H9 (cell line): ENCODE data around the gene CDH9. TPM values are rescaled to one million over a fixed set of nuclear protein-coding genes. Genes with fewer than 3 reads are reported as not detected.

Experiments used
- DNase-seq: peaks from one replicate; pipeline ENCODE4 v3.0.0-alpha.2; 2017
- H2AFZ ChIP-seq: one replicate; pipeline ENCODE4 v1.6.1; 2013; ENCODE audit warnings: mild to moderate bottlenecking, low read length, control low read depth, moderate library complexity
- H2AK5ac ChIP-seq: 2 replicates; pipeline ENCODE4 v1.6.1; 2013; ENCODE audit warnings: low read length, control low read depth, mixed read lengths; ENCODE audit not compliant: insufficient read length
- H2BK120ac ChIP-seq: one replicate; pipeline ENCODE4 v1.6.1; 2013; ENCODE audit warnings: low read depth, mild to moderate bottlenecking, low read length, control low read depth, inconsistent platforms; ENCODE audit not compliant: poor library complexity, severe bottlenecking
- H2BK12ac ChIP-seq: 2 replicates; pipeline ENCODE4 v1.6.1; 2013; ENCODE audit warnings: low read length, control low read depth, mixed read lengths, low read depth; ENCODE audit not compliant: insufficient read length
- H2BK15ac ChIP-seq: 2 replicates; pipeline ENCODE4 v1.6.1; 2013; ENCODE audit warnings: low read depth, low read length, control low read depth
- H2BK20ac ChIP-seq: one replicate; pipeline ENCODE4 v1.6.1; 2013; ENCODE audit warnings: low read depth, mild to moderate bottlenecking, low read length, control low read depth, inconsistent platforms; ENCODE audit not compliant: poor library complexity, severe bottlenecking
- H2BK5ac ChIP-seq: 2 replicates; pipeline ENCODE4 v1.6.1; 2013; ENCODE audit warnings: low read length, control low read depth, mixed read lengths; ENCODE audit not compliant: insufficient read length
- H3K14ac ChIP-seq: 2 replicates; pipeline ENCODE4 v1.6.1; 2013; ENCODE audit warnings: low read length, control low read depth; ENCODE audit not compliant: insufficient read depth
- H3K18ac ChIP-seq: 2 replicates; pipeline ENCODE4 v1.6.1; 2013; ENCODE audit warnings: low read depth, mild to moderate bottlenecking, mixed read lengths, low read length, control low read depth; ENCODE audit not compliant: insufficient read length
- H3K23ac ChIP-seq: 2 replicates; pipeline ENCODE4 v1.6.1; 2013; ENCODE audit warnings: low read length, control low read depth, mixed read lengths, low read depth; ENCODE audit not compliant: insufficient read length
- H3K23me2 ChIP-seq: 2 replicates; pipeline ENCODE4 v1.6.1; 2013; ENCODE audit warnings: low read depth, mild to moderate bottlenecking, mixed read lengths, low read length, control low read depth; ENCODE audit not compliant: insufficient read length, poor library complexity, severe bottlenecking
- H3K27ac ChIP-seq: 2 replicates; pipeline ENCODE4 v1.5.1; 2013; ENCODE audit warnings: low read length, control low read depth, mixed read lengths, low read depth; ENCODE audit not compliant: insufficient read length
- H3K27me3 ChIP-seq: 2 replicates; pipeline ENCODE4 v1.6.1; 2013; ENCODE audit warnings: low read length, control low read depth, inconsistent platforms; ENCODE audit not compliant: insufficient read depth
- H3K4ac ChIP-seq: 2 replicates; pipeline ENCODE4 v1.6.1; 2013; ENCODE audit warnings: low read depth, mild to moderate bottlenecking, control low read depth, inconsistent platforms, low read length, moderate library complexity
- H3K4me1 ChIP-seq: 2 replicates; pipeline ENCODE4 v1.6.1; 2013; ENCODE audit warnings: low read length, control low read depth, inconsistent platforms; ENCODE audit not compliant: insufficient read depth
- H3K4me2 ChIP-seq: 2 replicates; pipeline ENCODE4 v1.6.1; 2013; ENCODE audit warnings: low read length, control low read depth, mixed read lengths; ENCODE audit not compliant: insufficient read length, insufficient read depth
- H3K56ac ChIP-seq: 2 replicates; pipeline ENCODE4 v1.6.1; 2013; ENCODE audit warnings: low read depth, mild to moderate bottlenecking, mixed read lengths, low read length, control low read depth; ENCODE audit not compliant: insufficient read length
- H3K79me1 ChIP-seq: 2 replicates; pipeline ENCODE4 v1.6.1; 2013; ENCODE audit warnings: low read depth, mild to moderate bottlenecking, moderate library complexity, low read length, control low read depth, inconsistent platforms; ENCODE audit not compliant: insufficient read depth, poor library complexity, severe bottlenecking
- H3K79me2 ChIP-seq: 2 replicates; pipeline ENCODE4 v1.6.1; 2013; ENCODE audit warnings: low read length, control low read depth, inconsistent platforms; ENCODE audit not compliant: insufficient read depth
- H3K9ac ChIP-seq: 2 replicates; pipeline ENCODE4 v1.6.1; 2013; ENCODE audit warnings: low read length, control low read depth, mixed read lengths; ENCODE audit not compliant: insufficient read length; ENCODE audit errors: extremely low read depth
- H3K9me3 ChIP-seq: one replicate; pipeline ENCODE4 v1.6.1; 2013; ENCODE audit warnings: low read depth, low read length, inconsistent platforms; ENCODE audit not compliant: control insufficient read depth
- H3T11ph ChIP-seq: one replicate; pipeline ENCODE4 v1.6.1; 2013; ENCODE audit warnings: mild to moderate bottlenecking, low read length, control low read depth, inconsistent platforms
- H4K20me1 ChIP-seq: one replicate; pipeline ENCODE4 v1.6.1; 2013; ENCODE audit not compliant: control insufficient read depth, insufficient read length, insufficient read depth
- H4K5ac ChIP-seq: 2 replicates; pipeline ENCODE4 v1.6.1; 2013; ENCODE audit warnings: low read depth, mild to moderate bottlenecking, mixed read lengths, low read length, control low read depth; ENCODE audit not compliant: insufficient read length
- H4K8ac ChIP-seq: replicated peaks from 2 replicates; pipeline ENCODE4 v1.6.1; 2013; ENCODE audit warnings: low read length, control low read depth, mixed read lengths, low read depth; ENCODE audit not compliant: insufficient read length
- H4K91ac ChIP-seq: 2 replicates; pipeline ENCODE4 v1.6.1; 2013; ENCODE audit warnings: low read depth, mild to moderate bottlenecking, moderate library complexity, mixed read lengths, low read length, control low read depth; ENCODE audit not compliant: insufficient read length
- H3K27ac Mint-ChIP-seq, 3 experiments: 2 replicates in 2 of 3; 3 replicates in 1 of 3; pipeline ENCODE4 v1.8.0; 2020 to 2021; ENCODE audit warnings: mixed read lengths in 3 of 3, mild to moderate bottlenecking in 1 of 3, moderate library complexity in 1 of 3
- H3K27me3 Mint-ChIP-seq: 2 replicates; pipeline ENCODE4 v1.8.0; 2021; ENCODE audit warnings: low read depth, mild to moderate bottlenecking, moderate library complexity, mixed read lengths
- H3K36me3 Mint-ChIP-seq, 3 experiments: 2 replicates in 2 of 3; 3 replicates in 1 of 3; pipeline ENCODE4 v1.8.0; 2020 to 2021; ENCODE audit warnings: low read depth in 3 of 3, mixed read lengths in 3 of 3; ENCODE audit not compliant: insufficient read depth in 1 of 3
- H3K4me1 Mint-ChIP-seq, 2 experiments: 2 replicates each; pipeline ENCODE4 v1.8.0; 2020; ENCODE audit warnings: mixed read lengths in 2 of 2
- H3K4me3 Mint-ChIP-seq, 2 experiments: 2 replicates in 1 of 2; 3 replicates in 1 of 2; pipeline ENCODE4 v1.8.0; 2020 to 2021; ENCODE audit warnings: mild to moderate bottlenecking in 2 of 2, mixed read lengths in 2 of 2, moderate library complexity in 1 of 2
- H3K9me3 Mint-ChIP-seq, 2 experiments: 2 replicates in 1 of 2; 3 replicates in 1 of 2; pipeline ENCODE4 v1.8.0; 2020; ENCODE audit warnings: mild to moderate bottlenecking in 2 of 2, mixed read lengths in 2 of 2, moderate library complexity in 1 of 2
- CTCF ChIP-seq: fragments of 200-600 bp; sonication (generic); conservative IDR thresholded peaks from 3 replicates; pipeline ENCODE4 v1.8.0; 2021; ENCODE audit warnings: antibody characterized with exemption, mild to moderate bottlenecking
- WGBS: extraction: QIAGEN DNeasy Blood & Tissue Kit; methylation state at CpG from one replicate; pipeline ENCODE4 v1.1.7; 2013; ENCODE audit warnings: missing lambda C conversion rate, low lambda C conversion rate, mixed read lengths; ENCODE audit not compliant: insufficient read length; ENCODE audit errors: extremely low coverage; 5-methylcytosine and 5-hydroxymethylcytosine counted together
- total RNA-seq: library from RNA; stranded (reverse); gene quantifications from 2 replicates; pipeline ENCODE4 v1.2.1, GENCODE V29; 2021

CDH9 gene
- total RNA-seq, 1 experiment from 2014 or later = 0.61 TPM

GRCh38 chr5:26868504-26868903, 169.9 kb downstream of the CDH9 start:
- H4K5ac ChIP-seq = no peak overlapping the region
- Mint-ChIP-seq H3K27ac (no peak overlapping the region), H3K36me3 (no peaks in the 10 kb centered on the region), H3K4me1 (no peaks in the 10 kb centered on the region), H3K4me3 (no peak overlapping the region), H3K27me3 (peaks cover 1% of the 10 kb centered on the region; the same call in 1 of the 2 replicates), H3K9me3 (no peaks in the 10 kb centered on the region)
- TF ChIP-seq CTCF = no peak
- no CpG with 5 or more reads among the region's 3 CpGs for WGBS
- H2AK5ac ChIP-seq = no peak overlapping the region
- H3K79me2 ChIP-seq = no peaks in the 10 kb centered on the region
- no peaks in the 10 kb centered on the region for H3K4me1 ChIP-seq
- no peak overlapping the region for H3K18ac ChIP-seq
- no peaks in the 10 kb centered on the region for H3K9me3 ChIP-seq
- no peaks in the 10 kb centered on the region for H3K27me3 ChIP-seq
- no peak overlapping the region for H2BK15ac ChIP-seq
- H2BK12ac ChIP-seq = no peak overlapping the region
- no peak overlapping the region for H3K27ac ChIP-seq
- no peak overlapping the region for H3K14ac ChIP-seq
- no peak overlapping the region for H3K4ac ChIP-seq
- H3K79me1 ChIP-seq = no peaks in the 10 kb centered on the region
- H4K8ac ChIP-seq = no peak overlapping the region
- H2BK20ac ChIP-seq = no peak overlapping the region
- no peak overlapping the region for H3K9ac ChIP-seq
- H3K4me2 ChIP-seq = no peak overlapping the region
- H2BK5ac ChIP-seq = no peak overlapping the region
- DNase-seq = no peak
- H4K20me1 ChIP-seq = no peaks in the 10 kb centered on the region
- no peak overlapping the region for H2AFZ ChIP-seq
- H3K23ac ChIP-seq = no peak overlapping the region
- H3K56ac ChIP-seq = no peak overlapping the region
- H3T11ph ChIP-seq = no peak overlapping the region
- no peak overlapping the region for H2BK120ac ChIP-seq
- H3K23me2 ChIP-seq = no peaks in the 10 kb centered on the region
- H4K91ac ChIP-seq = no peak overlapping the region
